Breast epithelium (tissue), 4 donors: ENCODE results near the gene APH1B. TPM values are rescaled to one million over a fixed set of nuclear protein-coding genes. Genes with fewer than 3 reads are reported as not detected.

Experiments
- DNase-seq, 2 donors: peaks; one replicate each; pipeline ENCODE4 v3.0.0-alpha.2; 2019; ENCODE audit warnings: low spot score in 2 of 2
- H3K27ac ChIP-seq, 2 donors: fragments of 200-600 bp; sonication (generic) in 1 of 2; one replicate each; pipeline ENCODE4 v1.5.1; 2016 to 2019; ENCODE audit warnings: mild to moderate bottlenecking in 1 of 2
- H3K27me3 ChIP-seq, 2 donors: fragments of 200-600 bp; sonication (generic) in 1 of 2; one replicate each; pipeline versions ENCODE4 v1.5.1 to v1.6.0; 2017 to 2019; ENCODE audit warnings: control low read depth in 1 of 2, mild to moderate bottlenecking in 1 of 2
- H3K36me3 ChIP-seq: fragments of 200-600 bp; one replicate; pipeline ENCODE4 v1.5.1; 2019
- H3K4me1 ChIP-seq, 2 donors: fragments of 200-600 bp; sonication (generic); one replicate each; pipeline ENCODE4 v1.5.1; 2016 to 2019; ENCODE audit warnings: control low read depth in 1 of 2
- H3K4me3 ChIP-seq, 3 donors: fragments of 200-600 bp; sonication (generic); 1 replicate in 2 of 3; 2 replicates in 1 of 3; pipeline ENCODE4 v1.5.1; 2016 to 2019; ENCODE audit warnings: mild to moderate bottlenecking in 3 of 3, moderate library complexity in 2 of 3
- H3K9me3 ChIP-seq, 2 donors: fragments of 200-600 bp; sonication (generic) in 1 of 2; one replicate each; pipeline ENCODE4 v1.5.1; 2016 to 2019; ENCODE audit warnings: control low read depth in 1 of 2
- CTCF ChIP-seq, 3 donors: fragments of 450-650 bp; IDR thresholded peaks; one replicate each; pipeline ENCODE4 v1.5.1; 2016 to 2017; ENCODE audit warnings: antibody characterized with exemption in 3 of 3, mild to moderate bottlenecking in 3 of 3, moderate library complexity in 3 of 3
- POLR2A ChIP-seq: fragments of 450-650 bp; IDR thresholded peaks from one replicate; pipeline ENCODE4 v1.6.1; 2016; ENCODE audit warnings: antibody characterized with exemption, mild to moderate bottlenecking, moderate library complexity
- POLR2AphosphoS5 ChIP-seq, 3 donors: sonication (generic); formaldehyde crosslinking; IDR thresholded peaks; one replicate each; pipeline ENCODE4 v1.6.1; 2017; ENCODE audit warnings: antibody characterized with exemption in 3 of 3
- intact Hi-C: fragments of 100-400 bp; cut with DNase I; formaldehyde crosslinking; loops from one replicate; pipeline ENCODE4 v1.15.1; 2023; ENCODE audit warnings: low total_unique reads
- total RNA-seq, 3 donors: library from RNA; depleted of rRNA; stranded (reverse); fragments of >200 nt; gene quantifications; one replicate each; pipeline ENCODE4 v1.1.0, GENCODE V29; 2016

Gene APH1B
- total RNA-seq, 3 donors from 2014 or later, result 21.3 to 26.1 (median 25.6) TPM

- no peaks in the 10 kb centered on the region for H3K9me3 ChIP-seq
- TF ChIP-seq CTCF (IDR thresholded peaks at IDR 0.05) (no peak), POLR2AphosphoS5 (IDR thresholded peaks at IDR 0.05) (no peak), POLR2A (no peak)
- intact Hi-C loops, result no loop called here
- H3K27me3 ChIP-seq, result no peaks in the 10 kb centered on the region
- no peak for DNase-seq
- H3K27ac ChIP-seq, result no peak overlapping the region
- no peaks in the 10 kb centered on the region for H3K4me1 ChIP-seq
- H3K36me3 ChIP-seq, result no peaks in the 10 kb centered on the region
- no peak overlapping the region for H3K4me3 ChIP-seq
These were observed 77.6 kb downstream of the APH1B start for GRCh38 chr15:63354821-63355650.

DNA sequence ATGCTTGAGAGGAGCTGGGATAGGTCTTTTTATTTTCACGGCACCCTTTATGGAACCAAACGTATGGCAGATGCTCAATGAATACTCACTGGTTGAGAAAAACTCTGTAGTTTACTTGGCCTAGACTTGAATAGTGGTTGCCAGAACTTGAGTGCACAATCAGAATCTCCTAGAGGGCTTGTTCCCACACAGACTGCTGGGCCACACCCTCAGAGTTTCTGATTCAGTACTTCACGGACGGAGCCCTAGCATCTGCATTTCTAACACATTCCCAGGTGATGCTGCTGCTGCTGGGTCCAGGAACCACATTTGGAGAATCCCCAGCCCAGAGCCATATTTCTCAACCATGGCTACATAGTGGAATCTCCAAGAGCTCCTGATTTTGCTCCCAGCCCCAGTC is 79.7 kb downstream of the APH1B start:
- no peak for TF ChIP-seq POLR2A
- TF ChIP-seq CTCF (IDR thresholded peaks at IDR 0.05), result no peak
- TF ChIP-seq POLR2AphosphoS5 (IDR thresholded peaks at IDR 0.05), result no peak
- H3K4me1 ChIP-seq, result no peaks in the 10 kb centered on the region
- H3K27ac ChIP-seq, result no peak overlapping the region
- intact Hi-C loops, result no loop called here
- no peaks in the 10 kb centered on the region for H3K27me3 ChIP-seq
- no peaks in the 10 kb centered on the region for H3K9me3 ChIP-seq
- no peak overlapping the region for H3K4me3 ChIP-seq
- no peak for DNase-seq
- no peaks in the 10 kb centered on the region for H3K36me3 ChIP-seq

DNA sequence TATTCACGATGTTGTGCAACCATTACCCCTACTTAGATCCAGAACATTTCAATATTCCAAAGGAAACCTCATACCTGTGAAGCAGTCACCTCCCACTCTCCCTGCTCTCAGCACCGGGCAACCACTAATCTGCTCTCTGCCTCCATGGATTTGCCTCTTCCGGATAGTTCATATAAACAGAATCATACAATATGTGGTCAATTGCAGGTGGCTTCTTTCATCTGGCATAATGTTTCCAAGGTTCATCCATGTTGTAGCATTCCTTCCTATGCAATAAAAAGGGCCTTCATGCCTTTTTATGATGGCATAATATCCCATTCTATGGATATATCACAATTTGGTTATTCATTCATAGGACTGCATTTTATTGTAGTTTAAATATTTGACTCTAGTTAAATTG is 80.3 kb downstream of the APH1B start:
- Histone ChIP-seq H3K27ac (no peak overlapping the region), H3K36me3 (no peaks in the 10 kb centered on the region), H3K9me3 (no peaks in the 10 kb centered on the region), H3K27me3 (no peaks in the 10 kb centered on the region), H3K4me3 (no peak overlapping the region), H3K4me1 (no peaks in the 10 kb centered on the region)
- TF ChIP-seq POLR2A, result no peak
- TF ChIP-seq CTCF (IDR thresholded peaks at IDR 0.05), result no peak
- no peak for TF ChIP-seq POLR2AphosphoS5 (IDR thresholded peaks at IDR 0.05)
- no peak for DNase-seq
- intact Hi-C loops, result no loop called here

- Histone ChIP-seq H3K27me3 (no peaks in the 10 kb centered on the region), H3K36me3 (no peaks in the 10 kb centered on the region), H3K4me3 (no peak overlapping the region), H3K4me1 (no peaks in the 10 kb centered on the region), H3K27ac (no peak overlapping the region), H3K9me3 (no peaks in the 10 kb centered on the region)
- intact Hi-C loops, result no loop called here
- TF ChIP-seq POLR2A (no peak), POLR2AphosphoS5 (IDR thresholded peaks at IDR 0.05) (no peak), CTCF (IDR thresholded peaks at IDR 0.05) (no peak)
- no peak for DNase-seq
These were observed 81.0 kb downstream of the APH1B start for GRCh38 chr15:63358241-63359029.

Other genes with a start within 250 kb of the APH1B start
- gene TPM1, start 234.9 kb upstream of the APH1B start, total RNA-seq, result 100 to 1,000 TPM; 333 to 609 (median 575) TPM
- 10 to 100 TPM; 15.7 to 17.6 (median 17.1) TPM for gene LACTB, start 155.7 kb upstream of the APH1B start, total RNA-seq
- gene RPS27L, start 120.1 kb upstream of the APH1B start, total RNA-seq, result 100 to 1,000 TPM; 121 to 200 (median 152) TPM
- gene RAB8B, start 88.0 kb upstream of the APH1B start, total RNA-seq, result 10 to 100 TPM; 31.3 to 46.2 (median 36.7) TPM
- 10 to 100 TPM; 11.7 to 64.5 (median 61.9) TPM for gene CA12, start 104.2 kb downstream of the APH1B start, total RNA-seq
- gene USP3, start 227.0 kb downstream of the APH1B start, total RNA-seq, result 10 to 100 TPM; 70.4 to 88.7 (median 76.7) TPM